Measurements from ENCODE around the gene CLN6.
"Not testable (repeated sequence)": the region's sequence is repeated elsewhere in the genome, so short reads cannot be mapped to it uniquely, and the experiment has no call there.

CLN6 gene

GRCh38 chr15:68252925-68253534 is 23.5 kb upstream of the CLN6 start:
- no peak for DNase-seq

GRCh38 chr15:68249058-68249713 is 19.7 kb upstream of the CLN6 start:
- no peak for DNase-seq

- DNase-seq = no peak
Observed at GRCh38 chr15:68244235-68244634, 14.7 kb upstream of the CLN6 start.

- no peak for DNase-seq
Observed at GRCh38 chr15:68241088-68241935, 11.8 kb upstream of the CLN6 start.

- DNase-seq = no peak
Observed at GRCh38 chr15:68239025-68239424, 9.5 kb upstream of the CLN6 start.

GRCh38 chr15:68235022-68235421 is 5.5 kb upstream of the CLN6 start:
- no peak for DNase-seq

- DNase-seq = not testable (repeated sequence)
Observed at GRCh38 chr15:68234520-68234919, 5.0 kb upstream of the CLN6 start.

GRCh38 chr15:68234060-68234459 is 4.5 kb upstream of the CLN6 start:
- no peak for DNase-seq

GRCh38 chr15:68232937-68233336 is 3.4 kb upstream of the CLN6 start:
- no peak for DNase-seq

- no peak for DNase-seq
Observed at GRCh38 chr15:68232449-68232848, 2.9 kb upstream of the CLN6 start.

GRCh38 chr15:68231102-68231818 is 1.7 kb upstream of the CLN6 start:
- no peak for DNase-seq

- no peak for DNase-seq
Observed at GRCh38 chr15:68230157-68231100, 901 bp upstream of the CLN6 start.

- no peak for DNase-seq
Observed at GRCh38 chr15:68228971-68229385, 550 bp downstream of the CLN6 start.

GRCh38 chr15:68228143-68228970 is 1.2 kb downstream of the CLN6 start:
- no peak for DNase-seq

- DNase-seq = no peak
Observed at GRCh38 chr15:68227643-68228142, 1.8 kb downstream of the CLN6 start.

- DNase-seq = not testable (repeated sequence)
Observed at GRCh38 chr15:68225442-68225841, 4.1 kb downstream of the CLN6 start.

- DNase-seq = no peak
Observed at GRCh38 chr15:68224546-68225250, 4.8 kb downstream of the CLN6 start.

GRCh38 chr15:68224108-68224507 is 5.4 kb downstream of the CLN6 start:
- no peak for DNase-seq

- DNase-seq = no peak
Observed at GRCh38 chr15:68223171-68223570, 6.4 kb downstream of the CLN6 start.

- not testable (repeated sequence) for DNase-seq
Observed at GRCh38 chr15:68222432-68222743, 7.1 kb downstream of the CLN6 start.
